Measurements from ENCODE around the gene SNX25.

The SNX25 gene

GRCh38 chr4:185265942-185266341 is 56.5 kb downstream of the SNX25 start:
- TF ChIP-seq TAF1 (IDR thresholded peaks at IDR 0.05; ENCODE audit: borderline replicate concordance, insufficient read depth, low read length) (no peak), FOXP2 (optimal IDR thresholded peaks at IDR 0.05; ENCODE audit: borderline replicate concordance, extremely low read depth, extremely low read length, insufficient read depth) (no peak), SIN3A (IDR thresholded peaks at IDR 0.05; ENCODE audit: borderline replicate concordance, insufficient read depth, low read length) (no peak), POLR2AphosphoS5 (IDR thresholded peaks at IDR 0.05; ENCODE audit: low read depth, low read length) (no peak), REST (IDR thresholded peaks at IDR 0.05; ENCODE audit: insufficient read depth in 1 of 2, low read depth in 2 of 2, low read length in 2 of 2) (no peak)

GRCh38 chr4:185269286-185269685 is 59.9 kb downstream of the SNX25 start:
- TF ChIP-seq TAF1 (IDR thresholded peaks at IDR 0.05; ENCODE audit: borderline replicate concordance, insufficient read depth, low read length), result no peak
- no peak for TF ChIP-seq SIN3A (IDR thresholded peaks at IDR 0.05; ENCODE audit: borderline replicate concordance, insufficient read depth, low read length)
- no peak for TF ChIP-seq REST (IDR thresholded peaks at IDR 0.05; ENCODE audit: insufficient read depth in 1 of 2, low read depth in 2 of 2, low read length in 2 of 2)
- TF ChIP-seq FOXP2 (optimal IDR thresholded peaks at IDR 0.05; ENCODE audit: borderline replicate concordance, extremely low read depth, extremely low read length, insufficient read depth), result no peak
- TF ChIP-seq POLR2AphosphoS5 (IDR thresholded peaks at IDR 0.05; ENCODE audit: low read depth, low read length), result no peak

- no peak for TF ChIP-seq POLR2AphosphoS5 (IDR thresholded peaks at IDR 0.05; ENCODE audit: low read depth, low read length)
- no peak for TF ChIP-seq TAF1 (IDR thresholded peaks at IDR 0.05; ENCODE audit: borderline replicate concordance, insufficient read depth, low read length)
- no peak for TF ChIP-seq FOXP2 (optimal IDR thresholded peaks at IDR 0.05; ENCODE audit: borderline replicate concordance, extremely low read depth, extremely low read length, insufficient read depth)
- no peak for TF ChIP-seq SIN3A (IDR thresholded peaks at IDR 0.05; ENCODE audit: borderline replicate concordance, insufficient read depth, low read length)
- TF ChIP-seq REST (IDR thresholded peaks at IDR 0.05; ENCODE audit: insufficient read depth in 1 of 2, low read depth in 2 of 2, low read length in 2 of 2), result no peak
These were observed 60.6 kb downstream of the SNX25 start for GRCh38 chr4:185270037-185270436.

GRCh38 chr4:185270885-185271284 is 61.5 kb downstream of the SNX25 start:
- TF ChIP-seq FOXP2 (optimal IDR thresholded peaks at IDR 0.05; ENCODE audit: borderline replicate concordance, extremely low read depth, extremely low read length, insufficient read depth) (no peak), SIN3A (IDR thresholded peaks at IDR 0.05; ENCODE audit: borderline replicate concordance, insufficient read depth, low read length) (no peak), TAF1 (IDR thresholded peaks at IDR 0.05; ENCODE audit: borderline replicate concordance, insufficient read depth, low read length) (no peak), REST (IDR thresholded peaks at IDR 0.05; ENCODE audit: insufficient read depth in 1 of 2, low read depth in 2 of 2, low read length in 2 of 2) (no peak), POLR2AphosphoS5 (IDR thresholded peaks at IDR 0.05; ENCODE audit: low read depth, low read length) (no peak)

GRCh38 chr4:185272245-185272644 is 62.8 kb downstream of the SNX25 start:
- TF ChIP-seq SIN3A (IDR thresholded peaks at IDR 0.05; ENCODE audit: borderline replicate concordance, insufficient read depth, low read length) (no peak), POLR2AphosphoS5 (IDR thresholded peaks at IDR 0.05; ENCODE audit: low read depth, low read length) (no peak), TAF1 (IDR thresholded peaks at IDR 0.05; ENCODE audit: borderline replicate concordance, insufficient read depth, low read length) (no peak), REST (IDR thresholded peaks at IDR 0.05; ENCODE audit: insufficient read depth in 1 of 2, low read depth in 2 of 2, low read length in 2 of 2) (no peak), FOXP2 (optimal IDR thresholded peaks at IDR 0.05; ENCODE audit: borderline replicate concordance, extremely low read depth, extremely low read length, insufficient read depth) (no peak)
